GM19395 (cell line): ENCODE results near the gene PDZD8.

Source experiments
- ATAC-seq: cut with Tn5 transposase; IDR thresholded peaks from one replicate; pipeline ENCODE4 v1.9.1; 2021; ENCODE audit warnings: mild to moderate bottlenecking, moderate library complexity; ENCODE audit not compliant: unreplicated experiment

Gene PDZD8

DNA sequence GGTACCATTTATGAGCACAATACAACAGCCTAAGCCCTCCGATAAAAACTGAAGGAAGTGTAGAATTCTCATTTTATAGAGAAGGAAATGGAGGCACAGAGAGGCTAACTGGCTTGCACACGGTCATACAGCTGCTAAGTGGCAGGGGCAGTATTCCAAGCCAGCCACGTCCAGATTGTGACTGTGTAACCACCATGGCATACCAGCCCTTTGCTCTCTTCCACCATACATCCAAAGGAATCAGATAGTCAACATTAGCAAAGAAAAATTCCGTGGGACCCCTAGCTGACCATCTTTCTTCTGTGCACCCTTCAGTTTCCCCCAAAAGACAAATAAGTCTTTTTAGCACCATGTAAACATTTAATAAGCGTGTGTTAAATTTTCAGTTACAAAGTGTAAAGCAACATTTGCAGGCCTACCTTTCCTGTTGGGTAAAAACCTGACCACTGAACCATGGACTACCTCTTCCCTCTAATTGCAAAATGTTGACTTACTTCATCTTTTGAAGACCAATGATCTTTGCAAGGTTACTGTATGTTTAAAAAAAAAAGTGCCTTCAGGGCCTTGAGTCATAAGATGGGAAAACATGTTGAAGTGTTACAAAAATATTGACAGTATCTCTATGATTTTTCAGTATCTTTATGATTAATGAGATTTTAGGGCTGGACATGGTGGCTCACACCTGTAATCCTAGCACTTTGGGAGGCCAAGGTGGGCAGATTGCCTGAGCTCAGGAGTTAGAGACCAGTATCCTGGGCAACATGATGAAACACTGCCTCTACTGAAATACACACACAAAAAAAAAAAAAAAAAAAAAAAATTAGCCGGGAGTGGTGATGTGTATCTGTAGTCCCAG is 24.3 kb upstream of the PDZD8 start:
- ATAC-seq: no peak

- no peak for ATAC-seq
Measured at GRCh38 chr10:117398029-117398428, 22.8 kb upstream of the PDZD8 start.

GRCh38 chr10:117391436-117392205 is 16.4 kb upstream of the PDZD8 start:
- ATAC-seq: no peak

DNA sequence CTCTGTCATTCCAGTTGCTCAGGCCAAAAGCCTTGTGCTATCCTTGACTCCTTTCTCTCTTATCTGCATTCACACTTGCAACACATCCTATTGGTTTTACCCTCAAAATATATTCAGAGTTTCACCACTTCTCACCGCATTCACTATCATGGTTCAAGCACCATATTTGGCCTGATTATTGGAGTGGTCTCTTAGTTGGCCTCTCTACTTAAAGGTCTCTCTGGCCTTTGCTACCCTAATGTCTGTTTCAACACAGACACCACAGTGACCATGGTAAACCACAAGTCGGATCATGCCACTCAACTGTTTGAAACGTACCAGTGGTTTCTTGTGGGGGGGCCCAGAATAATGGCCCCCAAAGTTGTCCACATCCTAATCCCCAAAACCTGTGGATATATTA is 15.2 kb upstream of the PDZD8 start:
- ATAC-seq: no peak

DNA sequence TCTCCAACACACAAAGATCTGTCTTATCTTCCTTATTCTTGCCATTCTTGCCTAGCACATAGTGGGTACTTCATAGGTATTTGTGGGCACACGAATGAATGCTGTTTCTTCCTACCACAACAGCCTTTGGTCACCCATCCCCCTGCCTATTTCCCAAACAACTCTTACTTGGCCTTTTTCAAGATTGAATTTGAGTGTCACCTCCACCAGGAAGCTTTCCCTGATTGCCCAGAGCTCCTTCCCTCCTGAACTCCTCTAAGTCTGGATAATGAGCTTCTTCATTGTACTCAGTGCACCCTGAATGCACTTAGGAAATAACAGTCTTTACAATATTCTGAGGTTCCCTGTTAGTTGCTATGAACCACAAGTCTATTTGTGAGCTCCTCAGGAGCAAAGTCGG is 11.6 kb upstream of the PDZD8 start:
- no peak for ATAC-seq

GRCh38 chr10:117382861-117383260 is 7.6 kb upstream of the PDZD8 start:
- ATAC-seq: no peak

GRCh38 chr10:117374506-117375359 is 507 bp downstream of the PDZD8 start:
- ATAC-seq: peak; percentile 44

DNA sequence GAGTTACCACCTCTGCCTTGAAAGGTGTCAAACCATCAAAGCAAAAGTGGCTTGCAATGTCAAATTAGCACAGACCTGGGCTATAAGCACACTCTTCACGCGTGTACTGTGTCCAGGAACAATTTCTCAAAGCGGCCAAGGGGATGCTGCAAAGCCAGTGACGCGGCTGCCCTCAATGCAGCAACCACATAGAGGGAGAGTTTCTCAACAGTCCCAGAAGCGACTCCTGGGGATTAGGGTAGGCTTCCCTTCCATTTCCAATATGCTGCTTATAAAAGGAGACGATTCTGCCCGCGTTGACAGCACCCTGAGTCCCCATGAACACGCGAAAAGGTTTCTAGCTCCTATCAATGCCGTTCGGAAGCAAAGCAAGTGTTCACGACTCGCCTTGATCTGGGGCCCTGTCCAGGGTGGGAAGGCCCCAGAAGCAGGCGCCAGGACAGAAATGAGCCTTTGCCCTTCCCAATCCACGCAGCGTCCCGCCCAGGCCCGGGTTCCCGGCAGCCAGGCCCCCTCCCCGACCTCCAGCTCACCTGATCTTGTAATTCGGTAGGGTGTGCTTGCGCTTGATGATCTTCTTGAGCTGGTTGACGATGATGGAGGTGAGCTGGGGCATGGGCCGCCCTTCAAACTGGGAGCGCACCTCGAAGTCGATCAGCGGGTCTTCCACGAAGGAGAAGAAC is 1.3 kb downstream of the PDZD8 start:
- ATAC-seq: peak; percentile 32

DNA sequence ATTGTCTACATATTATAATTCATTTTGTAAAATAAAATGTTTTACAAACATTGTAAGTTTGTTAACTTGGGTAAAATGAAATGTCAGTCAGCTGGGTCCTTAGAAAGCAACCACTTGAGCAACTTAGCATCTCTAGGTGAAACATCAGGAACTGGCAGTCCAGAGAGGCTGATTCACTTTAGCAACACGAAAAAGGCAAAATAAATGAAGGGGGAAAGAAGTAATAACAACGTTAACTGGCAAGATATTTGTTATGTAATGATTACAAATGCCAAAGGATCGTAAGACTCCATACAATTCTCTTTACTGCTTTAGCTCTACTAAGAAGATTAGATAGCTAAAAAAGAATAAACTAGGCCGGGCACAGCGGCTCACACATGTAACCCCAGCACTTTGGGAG is 5.0 kb downstream of the PDZD8 start:
- ATAC-seq: no peak

DNA sequence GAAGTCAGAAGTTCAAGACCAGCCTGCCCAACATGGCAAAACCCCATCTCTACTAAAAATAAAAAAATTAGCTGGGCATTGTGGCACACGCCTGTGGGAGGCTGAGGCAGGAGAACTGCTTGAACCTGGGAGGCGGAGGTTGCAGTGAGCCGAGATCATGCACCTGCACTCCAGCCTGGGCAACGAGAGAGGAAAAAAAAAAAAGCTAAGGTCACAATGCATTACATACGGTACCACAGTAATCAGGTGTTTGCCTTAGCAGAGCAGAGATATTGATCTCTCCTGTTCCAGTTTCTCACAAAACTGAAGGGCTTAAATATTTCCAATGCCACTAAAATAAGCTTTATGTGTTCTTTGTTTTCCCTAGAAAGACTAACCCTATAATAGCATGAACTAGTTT is 7.5 kb downstream of the PDZD8 start:
- ATAC-seq: no peak

DNA sequence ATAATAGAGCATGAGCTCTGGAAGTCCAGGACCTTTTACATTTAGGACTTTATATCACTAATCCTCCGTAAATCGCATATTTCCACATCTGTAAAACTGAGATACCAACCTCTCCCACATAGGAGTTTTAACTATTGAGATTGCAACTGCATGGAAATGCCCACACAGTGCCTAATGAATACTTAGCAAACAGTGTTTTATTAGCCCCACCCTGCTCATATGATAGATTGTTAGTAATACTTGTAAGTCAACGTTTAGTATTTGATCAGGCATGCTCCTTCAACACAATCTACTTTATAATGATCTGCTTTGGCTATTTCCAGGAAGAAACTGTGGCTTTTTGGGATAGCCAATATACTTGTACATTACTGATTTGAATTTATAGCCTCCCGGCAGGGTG is 8.5 kb downstream of the PDZD8 start:
- no peak for ATAC-seq

DNA sequence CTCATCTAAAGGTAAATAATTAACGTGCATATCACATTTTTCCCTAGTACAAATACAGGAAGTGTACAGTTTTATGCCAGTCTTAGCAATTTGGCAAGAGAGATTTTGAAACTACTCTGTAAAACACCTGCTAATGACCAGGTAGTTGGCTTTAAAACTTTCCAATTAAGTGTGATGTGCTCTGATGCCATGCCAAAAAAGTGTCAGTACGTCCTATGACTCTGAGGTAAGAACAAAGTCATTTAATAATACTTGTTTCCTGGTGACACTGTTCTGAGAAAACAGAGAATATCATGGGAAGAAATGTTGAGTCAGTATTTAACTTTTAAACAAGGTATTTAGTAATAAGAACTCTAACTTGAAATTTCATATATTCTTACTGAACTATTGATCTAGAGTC is 9.6 kb downstream of the PDZD8 start:
- ATAC-seq: peak; percentile 34

DNA sequence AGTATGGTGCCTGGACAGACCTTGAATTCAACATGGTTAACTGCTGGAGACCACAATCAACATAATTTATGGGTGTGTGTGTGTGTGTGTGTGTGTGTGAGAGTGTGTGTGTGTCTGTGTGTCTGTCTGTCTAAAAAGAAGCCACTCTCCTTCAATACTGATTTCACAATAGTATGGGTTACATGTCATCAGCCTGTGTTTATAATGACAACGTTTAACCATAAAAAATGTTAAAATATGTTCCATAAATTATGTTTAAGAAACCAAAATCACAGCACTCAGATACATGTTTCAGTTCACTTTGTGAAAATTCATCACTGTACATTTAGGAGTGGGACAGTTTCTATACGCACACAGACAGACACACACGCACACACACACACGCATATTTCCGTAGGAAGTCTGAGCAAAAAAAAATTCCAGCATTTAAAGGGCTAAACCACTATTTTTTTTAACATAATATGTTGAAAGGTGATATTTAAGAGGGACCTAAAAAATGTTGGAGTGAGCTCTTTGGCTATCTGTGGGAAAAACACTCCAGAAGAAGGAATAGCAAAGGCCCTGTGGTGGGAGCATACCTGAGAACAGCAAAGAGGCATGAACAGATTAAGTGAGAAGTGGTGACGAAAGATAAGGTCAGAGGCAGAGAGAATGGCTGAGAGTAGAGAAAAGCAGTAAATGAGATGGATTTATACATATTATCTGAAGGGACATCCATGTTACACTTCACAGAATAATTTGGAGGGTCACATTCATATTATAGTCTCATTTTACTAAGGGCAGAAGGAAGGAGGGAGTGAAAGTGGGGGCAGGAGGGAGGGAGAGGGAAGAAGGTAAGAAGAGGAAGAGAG is 10.9 kb downstream of the PDZD8 start:
- no peak for ATAC-seq

DNA sequence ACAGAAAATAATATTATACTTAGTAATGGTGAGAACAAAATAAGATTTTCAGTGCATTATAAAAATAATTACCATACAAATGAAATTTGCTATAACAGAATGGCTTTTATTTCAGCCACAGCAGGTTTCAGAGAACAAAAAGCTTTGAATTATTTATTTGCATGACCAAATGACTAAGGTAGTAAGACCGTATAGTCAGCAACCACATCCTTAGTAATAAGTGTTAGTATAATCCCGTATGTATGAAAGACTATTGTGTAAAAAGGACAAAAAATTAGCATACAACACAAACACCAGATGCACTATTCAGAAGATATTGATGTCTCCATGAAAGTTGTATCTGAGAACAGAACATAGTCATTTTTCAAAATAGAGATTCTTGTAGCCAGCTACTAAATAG is 12.2 kb downstream of the PDZD8 start:
- ATAC-seq: peak; percentile 48

DNA sequence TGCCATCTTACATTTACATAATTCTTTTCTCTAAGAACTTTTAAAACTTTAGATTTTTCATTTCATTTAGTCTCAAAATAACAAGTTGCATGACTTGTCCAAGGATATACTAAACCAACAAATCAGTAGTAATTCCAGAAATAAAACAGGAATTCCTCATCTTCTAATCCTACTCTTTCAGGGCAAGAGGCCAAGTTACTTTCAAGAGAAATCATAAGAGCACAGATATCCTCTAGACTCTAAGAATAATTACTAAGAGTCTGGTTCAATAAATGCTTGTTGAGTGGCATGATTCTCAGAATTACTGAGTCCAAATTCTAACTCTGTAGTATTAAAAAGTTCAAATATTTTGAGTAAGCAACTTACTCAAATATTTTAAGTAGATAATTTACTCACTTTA is 12.9 kb downstream of the PDZD8 start:
- no peak for ATAC-seq

DNA sequence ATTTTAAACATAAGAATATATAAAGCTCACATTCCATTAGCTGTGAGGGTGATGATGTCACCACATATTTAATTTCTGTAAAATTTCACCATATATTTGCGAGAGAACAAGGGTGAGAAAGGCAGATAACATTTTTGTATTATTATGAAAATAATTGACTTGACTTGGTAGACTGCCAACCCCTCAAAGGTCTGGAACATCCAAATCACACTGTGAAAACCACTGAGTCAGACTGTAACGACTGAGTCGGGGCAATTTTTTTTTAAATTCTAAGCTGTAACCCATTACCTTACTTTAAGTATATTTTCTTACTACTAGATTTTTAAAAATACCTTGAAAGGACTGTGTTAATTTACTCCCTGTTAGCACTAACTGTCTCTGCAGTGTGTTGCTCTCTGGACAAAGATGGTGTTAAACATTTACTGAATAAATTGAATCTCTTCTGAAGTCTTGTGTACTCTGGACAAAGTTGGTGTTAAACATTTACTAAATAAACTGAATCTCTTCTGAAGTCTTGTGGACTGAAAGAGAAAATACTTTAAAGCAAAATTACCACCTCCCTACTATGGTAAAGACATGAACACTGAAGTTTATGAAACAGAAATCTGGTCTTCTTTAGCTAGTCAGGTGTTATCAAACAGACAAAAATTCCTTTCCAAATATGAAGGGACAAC is 14.1 kb downstream of the PDZD8 start:
- ATAC-seq: peak; percentile 62

DNA sequence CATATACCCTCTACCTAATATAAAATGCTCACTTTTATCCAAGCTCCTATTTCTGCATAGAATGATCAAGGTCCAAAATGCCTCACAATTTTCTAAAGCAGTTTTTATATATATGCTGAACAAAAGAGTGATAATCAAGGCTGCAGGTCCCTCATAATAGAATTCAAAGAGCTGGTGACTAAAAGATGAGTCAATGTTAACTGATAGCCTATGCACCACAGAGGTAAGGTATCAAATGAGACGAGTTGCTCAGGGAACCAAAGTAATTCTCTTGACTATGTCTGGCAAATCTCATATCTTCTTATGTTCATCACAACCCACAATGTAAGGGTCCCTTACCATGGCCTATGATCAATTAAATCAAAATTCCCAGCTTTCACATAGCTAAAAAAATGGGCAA is 15.2 kb downstream of the PDZD8 start:
- ATAC-seq: no peak

DNA sequence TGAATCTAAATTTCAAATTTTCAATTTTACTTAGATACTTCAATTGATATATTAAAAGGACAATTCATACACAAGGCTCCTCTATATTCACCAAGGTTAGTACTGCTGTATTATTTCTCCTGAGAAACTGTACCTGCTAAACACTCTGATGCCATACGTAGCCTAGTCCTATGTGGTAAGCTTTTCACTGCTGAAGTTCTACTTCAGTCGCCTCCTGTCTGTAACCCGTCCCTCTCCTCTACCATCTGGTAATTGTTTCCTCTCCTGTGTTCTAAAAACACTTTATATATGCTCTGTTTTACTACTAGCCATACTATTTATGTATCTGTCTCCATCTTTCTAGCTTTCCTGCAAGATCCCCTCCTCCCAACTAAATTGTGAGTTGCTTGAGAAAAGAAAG is 20.2 kb downstream of the PDZD8 start:
- ATAC-seq: no peak

- ATAC-seq: no peak
Measured at GRCh38 chr10:117353684-117354083, 21.6 kb downstream of the PDZD8 start.
